OCI-LY1 (cell line): ENCODE measurements around the gene TOP3B.

ENCODE experiments used
- H2AFZ ChIP-seq: fragments of 200-600 bp; sonication (generic), shearing (Covaris generic); 2 replicates; pipeline ENCODE4 v1.6.0; 2014; ENCODE audit warnings: antibody characterized with exemption, mild to moderate bottlenecking, low read length
- H3F3A ChIP-seq: fragments of 200-600 bp; sonication (generic), shearing (Covaris generic); 2 replicates; pipeline ENCODE4 v1.6.0; 2014; ENCODE audit warnings: mild to moderate bottlenecking, antibody characterized with exemption, low read length, moderate library complexity; ENCODE audit not compliant: insufficient read depth
- H3K27ac ChIP-seq: fragments of 200-600 bp; sonication (generic); 2 replicates; pipeline ENCODE4 v1.5.1; 2014; ENCODE audit warnings: low read length, mixed run types, mild to moderate bottlenecking, low read depth; ENCODE audit not compliant: poor library complexity, severe bottlenecking
- H3K27me3 ChIP-seq: fragments of 200-600 bp; sonication (generic); 2 replicates; pipeline ENCODE4 v1.6.0; 2014; ENCODE audit warnings: antibody characterized with exemption, mild to moderate bottlenecking, low read length, moderate library complexity; ENCODE audit not compliant: insufficient read depth
- H3K36me3 ChIP-seq: fragments of 200-600 bp; sonication (generic); 2 replicates; pipeline ENCODE4 v1.6.1; 2014; ENCODE audit warnings: mild to moderate bottlenecking, antibody characterized with exemption, low read length, moderate library complexity, mixed read lengths; ENCODE audit not compliant: insufficient read depth
- H3K4me1 ChIP-seq: fragments of 200-600 bp; sonication (generic); 2 replicates; pipeline ENCODE4 v1.5.1; 2014; ENCODE audit warnings: mild to moderate bottlenecking, low read length, moderate library complexity; ENCODE audit not compliant: insufficient read depth, severe bottlenecking
- H3K4me2 ChIP-seq: fragments of 200-600 bp; sonication (generic), shearing (Covaris generic); 2 replicates; pipeline ENCODE4 v1.6.1; 2014; ENCODE audit warnings: low read length
- H3K4me3 ChIP-seq: fragments of 200-600 bp; sonication (generic); 2 replicates; pipeline ENCODE4 v1.5.1; 2014; ENCODE audit warnings: low read length, low read depth, mild to moderate bottlenecking, mixed read lengths; ENCODE audit not compliant: poor library complexity, severe bottlenecking
- H3K79me2 ChIP-seq: fragments of 200-600 bp; shearing (Covaris generic); 2 replicates; pipeline ENCODE4 v1.6.1; 2016; ENCODE audit warnings: mixed run types, low read length, mixed read lengths; ENCODE audit not compliant: insufficient read depth
- H3K9ac ChIP-seq: fragments of 200-600 bp; sonication (generic), shearing (Covaris generic); 2 replicates; pipeline ENCODE4 v1.6.1; 2014; ENCODE audit warnings: mild to moderate bottlenecking, low read length, mixed read lengths
- H3K9me2 ChIP-seq: fragments of 200-600 bp; sonication (generic), shearing (Covaris generic); 2 replicates; pipeline ENCODE4 v1.6.1; 2014; ENCODE audit warnings: low read depth, mild to moderate bottlenecking, low read length, mixed read lengths
- H3K9me3 ChIP-seq: fragments of 200-600 bp; shearing (Covaris generic); 2 replicates; pipeline ENCODE4 v1.6.1; 2014; ENCODE audit warnings: low read length, mixed read lengths
- H4K20me1 ChIP-seq: fragments of 200-600 bp; sonication (generic), shearing (Covaris generic); 2 replicates; pipeline ENCODE4 v1.6.0; 2016; ENCODE audit warnings: mild to moderate bottlenecking, low read length; ENCODE audit not compliant: insufficient read depth
- CTCF ChIP-seq: fragments of 200-600 bp; sonication (generic), shearing (Covaris generic); IDR thresholded peaks from 2 replicates; pipeline ENCODE4 v1.5.1; 2017; ENCODE audit warnings: mild to moderate bottlenecking, antibody characterized with exemption, low read length, moderate library complexity, mixed read lengths
- EZH2 ChIP-seq: fragments of 200-600 bp; sonication (generic), shearing (Covaris generic); IDR thresholded peaks from 2 replicates; pipeline ENCODE4 v1.8.0; 2017; ENCODE audit warnings: borderline replicate concordance, mixed run types, mild to moderate bottlenecking, antibody characterized with exemption, low read length, moderate library complexity, mixed read lengths

TOP3B gene

DNA sequence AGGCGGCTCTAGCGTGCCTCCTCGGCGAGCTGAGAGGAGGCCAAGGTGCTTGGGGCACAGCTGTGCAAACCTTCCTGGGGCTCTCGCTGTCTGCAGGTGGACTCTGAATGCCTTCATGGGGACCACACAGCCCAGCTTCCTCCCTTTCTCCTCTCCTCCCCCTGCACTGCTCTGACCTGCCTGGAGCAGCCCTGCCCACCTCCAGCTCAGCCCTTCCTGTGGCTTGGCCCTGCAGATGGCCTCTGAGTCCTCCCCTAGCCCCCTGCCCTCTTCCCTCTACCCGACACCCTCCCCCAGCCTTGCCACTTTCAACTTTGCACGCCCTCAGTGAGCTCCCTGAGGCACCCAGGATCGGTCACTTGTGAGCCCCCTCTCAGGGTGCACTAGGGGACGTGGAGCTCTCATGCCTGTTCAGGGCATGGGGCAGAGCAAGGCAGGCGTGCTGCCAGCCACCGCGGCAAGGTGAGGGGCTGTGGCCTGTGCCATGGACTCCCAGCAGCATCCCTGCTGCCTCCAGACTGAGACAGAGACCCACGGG, 61.3 kb downstream of the TOP3B start:
- Histone ChIP-seq H3K9me3 (no peaks in the 10 kb centered on the region), H3K36me3 (no peaks in the 10 kb centered on the region), H3K9me2 (no peaks in the 10 kb centered on the region), H3K27me3 (no peaks in the 10 kb centered on the region), H3K4me1 (peaks cover 11% of the 10 kb centered on the region), H3K27ac (no peak overlapping the region), H3K4me3 (no peak overlapping the region), H2AFZ (no peak overlapping the region), H4K20me1 (no peaks in the 10 kb centered on the region), H3K79me2 (no peaks in the 10 kb centered on the region), H3K9ac (no peak overlapping the region), H3F3A (no peaks in the 10 kb centered on the region), H3K4me2 (no peak overlapping the region)
- TF ChIP-seq EZH2 (no peak), CTCF (no peak)

DNA sequence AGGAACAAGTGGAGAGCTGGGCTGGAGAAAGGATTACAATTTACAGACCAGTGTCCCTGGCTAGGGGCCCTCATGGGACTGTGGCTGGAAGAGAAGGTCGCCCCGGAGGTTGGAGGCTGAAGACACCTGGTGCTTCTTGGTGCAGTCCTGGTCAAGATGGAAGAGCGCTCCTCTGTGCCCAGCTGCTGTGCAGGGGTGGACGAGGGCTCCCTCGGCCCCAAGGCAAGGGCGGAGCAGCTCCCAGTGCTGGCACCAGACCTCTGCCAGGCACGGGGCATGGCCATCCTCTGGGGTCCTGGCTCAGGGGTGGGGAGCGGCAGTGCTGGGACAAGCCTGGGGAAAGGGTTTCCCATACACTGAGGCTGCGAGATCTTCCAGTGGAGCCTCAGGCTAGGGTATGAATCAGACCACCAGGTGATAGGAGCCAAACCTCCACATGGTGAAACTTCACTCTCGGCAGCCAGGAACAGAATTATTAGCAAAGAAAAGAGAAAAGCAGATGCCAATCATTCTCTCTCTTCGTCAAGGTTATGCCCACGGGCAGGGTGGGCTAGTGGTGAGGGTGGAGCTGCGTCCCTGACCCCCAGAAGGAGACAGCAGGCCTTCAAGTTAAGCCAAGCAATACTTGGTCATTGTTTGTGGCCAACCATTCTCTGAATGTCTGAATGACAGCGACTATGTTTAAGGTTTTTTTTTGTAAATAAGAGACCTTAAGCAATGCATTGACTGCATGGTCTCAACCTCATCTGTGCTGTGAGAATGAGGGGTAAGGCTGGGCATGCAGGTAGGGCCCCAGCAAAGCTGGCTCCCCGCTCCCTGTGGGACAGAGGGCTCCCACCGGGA, 62.0 kb downstream of the TOP3B start:
- H3K79me2 ChIP-seq: no peaks in the 10 kb centered on the region
- no peak overlapping the region for H2AFZ ChIP-seq
- H3K27ac ChIP-seq: no peak overlapping the region
- H3K4me2 ChIP-seq: no peak overlapping the region
- no peaks in the 10 kb centered on the region for H4K20me1 ChIP-seq
- no peaks in the 10 kb centered on the region for H3K9me3 ChIP-seq
- H3K36me3 ChIP-seq: no peaks in the 10 kb centered on the region
- H3F3A ChIP-seq: no peaks in the 10 kb centered on the region
- no peak for TF ChIP-seq CTCF
- TF ChIP-seq EZH2: no peak
- H3K4me3 ChIP-seq: no peak overlapping the region
- no peaks in the 10 kb centered on the region for H3K9me2 ChIP-seq
- H3K27me3 ChIP-seq: no peaks in the 10 kb centered on the region
- no peak overlapping the region for H3K9ac ChIP-seq
- H3K4me1 ChIP-seq: peaks cover 4% of the 10 kb centered on the region

DNA sequence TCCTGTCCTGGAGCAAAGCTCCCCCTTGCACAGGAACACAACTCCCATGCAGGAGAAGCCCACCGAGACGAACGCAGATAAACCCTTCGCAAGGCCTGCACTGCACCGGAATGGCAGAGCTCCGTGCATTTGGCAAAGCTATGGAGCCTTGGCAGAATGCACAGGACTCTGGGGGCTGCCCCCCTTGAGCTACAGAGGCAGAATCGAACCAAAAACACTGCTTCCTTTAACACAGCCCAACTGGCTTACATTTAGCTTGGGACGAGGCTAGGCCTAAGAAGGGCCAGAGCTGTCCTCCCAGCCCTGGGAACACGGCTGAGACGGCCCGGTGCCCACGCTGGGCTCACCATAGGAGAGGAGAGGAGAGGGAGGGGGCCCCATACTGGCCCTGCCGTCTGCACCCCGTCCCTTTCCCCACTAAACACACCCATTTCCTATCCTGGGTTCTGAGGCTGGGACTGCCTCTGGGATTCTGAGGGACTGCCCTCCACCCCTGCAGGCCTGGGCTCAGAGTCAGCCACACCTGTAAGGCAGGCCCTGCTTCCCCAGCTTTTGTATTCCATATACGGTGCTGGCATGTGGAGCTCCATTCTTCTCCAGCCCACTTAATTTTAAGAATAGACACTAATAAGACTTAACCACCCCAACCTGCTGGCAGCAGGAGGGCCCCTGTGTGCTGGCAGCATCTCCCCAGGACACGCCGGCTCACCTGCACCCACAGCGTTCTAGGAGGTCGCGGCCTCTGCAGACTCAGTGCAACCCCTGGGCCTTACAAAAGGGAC, 62.9 kb downstream of the TOP3B start:
- no peak overlapping the region for H3K27ac ChIP-seq
- H3K9me2 ChIP-seq: no peaks in the 10 kb centered on the region
- no peaks in the 10 kb centered on the region for H3K4me1 ChIP-seq
- H3K27me3 ChIP-seq: no peaks in the 10 kb centered on the region
- H3K4me3 ChIP-seq: no peak overlapping the region
- H3K4me2 ChIP-seq: no peak overlapping the region
- no peaks in the 10 kb centered on the region for H3F3A ChIP-seq
- no peaks in the 10 kb centered on the region for H4K20me1 ChIP-seq
- no peak overlapping the region for H2AFZ ChIP-seq
- H3K36me3 ChIP-seq: no peaks in the 10 kb centered on the region
- H3K9me3 ChIP-seq: no peaks in the 10 kb centered on the region
- no peaks in the 10 kb centered on the region for H3K79me2 ChIP-seq
- H3K9ac ChIP-seq: no peak overlapping the region
- no peak for TF ChIP-seq CTCF
- TF ChIP-seq EZH2: no peak
